ENCODE results near the gene INSRR.

The INSRR gene

GRCh38 chr1:156874572-156875340, 15.8 kb upstream of the INSRR start:
- no peak for DNase-seq (ENCODE audit: low read depth, low spot score)

- DNase-seq (ENCODE audit: low read depth, low spot score), result no peak
Observed at GRCh38 chr1:156874142-156874541, 15.2 kb upstream of the INSRR start.

DNA sequence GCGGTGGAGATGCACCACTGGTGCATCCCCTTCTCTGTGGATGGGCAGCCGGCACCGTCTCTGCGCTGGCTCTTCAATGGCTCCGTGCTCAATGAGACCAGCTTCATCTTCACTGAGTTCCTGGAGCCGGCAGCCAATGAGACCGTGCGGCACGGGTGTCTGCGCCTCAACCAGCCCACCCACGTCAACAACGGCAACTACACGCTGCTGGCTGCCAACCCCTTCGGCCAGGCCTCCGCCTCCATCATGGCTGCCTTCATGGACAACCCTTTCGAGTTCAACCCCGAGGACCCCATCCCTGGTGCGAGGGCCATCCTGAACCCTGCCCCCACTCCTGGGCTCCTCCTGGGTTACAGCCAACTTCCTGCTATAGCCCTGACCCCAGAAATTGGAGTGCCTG, 14.7 kb upstream of the INSRR start:
- no peak for DNase-seq (ENCODE audit: low read depth, low spot score)

DNA sequence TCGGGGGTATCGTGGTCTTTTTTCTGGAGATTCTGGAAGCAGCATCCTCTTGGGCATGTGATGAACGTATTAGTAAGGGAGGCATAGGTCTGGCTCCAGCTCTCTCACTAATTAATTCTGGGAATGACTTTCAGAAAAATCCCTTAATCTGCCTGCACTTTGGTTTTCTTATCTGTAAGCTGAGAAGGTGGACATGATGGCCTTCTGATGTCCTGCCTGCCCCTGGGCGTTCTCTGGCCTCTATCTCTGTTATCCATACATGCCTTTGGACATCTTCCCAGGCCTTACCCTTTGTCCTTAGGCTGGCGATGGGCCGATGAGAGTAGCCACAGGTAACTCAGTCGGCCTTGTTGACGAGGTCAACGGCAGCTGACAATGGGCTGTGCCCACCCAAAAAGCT, 10.5 kb upstream of the INSRR start:
- DNase-seq (ENCODE audit: low read depth, low spot score), result no peak

DNA sequence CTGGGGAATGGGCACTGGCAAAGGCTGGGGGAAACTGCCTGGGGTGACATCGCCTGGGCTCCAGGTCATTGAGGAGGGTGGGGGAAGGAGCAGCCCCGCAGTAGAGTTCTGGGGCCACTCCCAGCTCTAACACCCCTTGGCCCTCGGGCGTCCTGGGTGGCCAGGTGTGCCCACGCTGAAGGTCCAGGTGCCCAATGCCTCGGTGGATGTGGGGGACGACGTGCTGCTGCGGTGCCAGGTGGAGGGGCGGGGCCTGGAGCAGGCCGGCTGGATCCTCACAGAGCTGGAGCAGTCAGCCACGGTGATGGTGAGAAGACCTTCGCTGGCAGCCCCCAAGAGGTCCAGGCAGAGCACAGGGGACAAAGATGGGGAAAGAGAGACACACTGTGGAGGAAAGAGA, 9.4 kb upstream of the INSRR start:
- DNase-seq (ENCODE audit: low read depth, low spot score), result no peak

GRCh38 chr1:156866249-156866909, 7.5 kb upstream of the INSRR start:
- no peak for DNase-seq (ENCODE audit: low read depth, low spot score)

GRCh38 chr1:156865865-156866248, 6.9 kb upstream of the INSRR start:
- DNase-seq (ENCODE audit: low read depth, low spot score), result no peak

DNA sequence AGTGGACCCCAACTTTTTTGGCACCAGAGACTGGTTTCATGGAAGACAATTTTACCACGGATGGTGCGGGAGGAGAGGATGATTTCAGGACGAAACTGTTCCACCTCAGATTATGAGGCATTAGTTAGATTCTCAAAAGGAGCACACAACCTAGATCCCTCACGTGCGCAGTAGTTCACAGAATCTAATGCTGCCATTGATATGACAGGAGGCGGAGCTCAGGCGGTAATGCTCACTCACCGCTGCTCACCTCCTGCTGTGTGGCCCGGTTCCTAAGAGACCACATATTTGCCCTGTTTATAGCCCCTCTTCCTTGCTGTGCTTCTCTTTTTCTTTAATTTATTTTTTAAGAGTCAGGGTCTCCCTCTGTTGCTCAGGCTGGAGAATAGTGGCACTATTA, 6.3 kb upstream of the INSRR start:
- no peak for DNase-seq (ENCODE audit: low read depth, low spot score)

GRCh38 chr1:156864796-156865195, 5.9 kb upstream of the INSRR start:
- no peak for DNase-seq (ENCODE audit: low read depth, low spot score)

- no peak for DNase-seq (ENCODE audit: low read depth, low spot score)
Observed at GRCh38 chr1:156863631-156864030, 4.7 kb upstream of the INSRR start.

DNA sequence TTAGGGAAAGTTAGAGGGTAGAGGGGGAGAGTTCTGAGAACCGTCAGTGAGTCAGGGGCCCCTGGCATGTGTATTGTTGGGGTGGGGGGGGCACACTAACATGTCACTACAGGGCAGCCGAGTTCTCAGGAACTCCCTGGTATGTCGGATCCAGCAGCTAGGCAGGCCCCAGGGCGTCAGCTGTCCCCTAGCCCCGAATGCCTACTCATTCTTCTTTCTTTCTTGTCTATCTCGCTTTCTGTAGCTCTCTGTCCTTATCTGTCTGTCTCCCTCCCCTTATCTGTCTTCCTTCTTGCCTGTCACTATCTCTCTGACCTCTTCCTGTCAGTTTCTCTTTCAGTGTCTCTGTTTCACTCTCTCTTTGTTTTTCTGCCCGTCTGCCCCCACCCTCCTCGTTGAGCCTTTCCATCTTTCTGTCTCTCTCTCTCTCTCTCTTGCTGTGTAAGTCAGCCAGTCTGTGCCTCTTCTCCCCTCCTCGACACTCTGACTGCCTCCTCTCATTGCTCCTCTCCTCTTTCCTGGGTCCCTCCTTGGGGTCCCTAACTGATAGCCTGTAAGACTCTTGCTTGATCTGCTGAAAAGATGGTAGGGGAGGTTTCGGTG, 4.2 kb upstream of the INSRR start:
- no peak for DNase-seq (ENCODE audit: low read depth, low spot score)

DNA sequence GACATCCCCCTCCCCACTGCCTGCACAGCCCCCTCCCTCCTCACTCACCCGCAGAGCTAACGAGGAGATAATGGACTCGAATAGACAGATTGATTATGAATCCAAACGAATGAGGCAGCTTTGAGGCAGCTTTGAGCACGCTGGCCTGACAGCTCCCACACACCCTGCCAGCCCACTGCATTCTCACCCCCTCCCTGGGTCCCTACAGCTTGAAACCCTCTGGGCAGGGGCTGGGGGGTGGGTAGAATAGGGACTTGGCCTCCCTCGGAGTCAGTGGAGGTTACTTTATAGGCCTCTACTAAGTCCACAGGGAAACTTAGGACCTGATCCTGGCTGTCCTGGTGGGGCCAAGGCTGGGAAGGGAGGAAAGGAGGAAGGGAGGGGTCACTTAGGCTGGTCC, 3.7 kb upstream of the INSRR start:
- DNase-seq (ENCODE audit: low read depth, low spot score), result no peak

DNA sequence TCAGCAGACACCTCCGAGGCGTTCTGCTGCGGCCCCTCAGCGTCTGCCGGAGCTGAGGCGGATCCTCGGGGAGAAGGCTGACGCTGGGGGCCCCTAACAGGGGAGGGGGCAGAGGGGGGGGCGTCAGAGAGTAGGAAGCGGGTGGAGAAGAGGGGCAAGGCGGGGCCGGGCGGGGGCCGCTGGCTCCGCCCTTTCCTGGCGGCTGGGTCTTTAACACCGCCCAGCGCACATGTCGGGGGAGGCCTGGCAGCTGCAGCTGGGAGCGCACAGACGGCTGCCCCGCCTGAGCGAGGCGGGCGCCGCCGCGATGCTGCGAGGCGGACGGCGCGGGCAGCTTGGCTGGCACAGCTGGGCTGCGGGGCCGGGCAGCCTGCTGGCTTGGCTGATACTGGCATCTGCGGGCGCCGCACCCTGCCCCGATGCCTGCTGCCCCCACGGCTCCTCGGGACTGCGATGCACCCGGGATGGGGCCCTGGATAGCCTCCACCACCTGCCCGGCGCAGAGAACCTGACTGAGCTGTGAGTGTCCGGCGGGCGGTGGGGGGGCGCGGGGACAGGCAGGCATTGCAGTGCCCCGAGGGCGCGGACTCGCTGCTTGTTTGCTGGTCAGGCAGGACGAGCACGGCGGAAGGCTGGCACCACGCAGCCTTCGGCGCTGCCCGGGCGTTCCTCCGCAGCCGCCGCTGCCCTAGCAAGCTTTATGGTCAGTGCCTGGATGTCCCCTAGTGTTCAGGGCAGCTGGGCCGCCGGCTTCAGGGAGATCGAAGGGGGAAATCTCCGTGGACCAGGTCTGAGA, 1.9 kb upstream of the INSRR start, which contains the start of gene NTRK1:
Gene NTRK1 (plus strand): TSS at position 238 of the 796 bp plus-strand sequence. CDS start 70 bp downstream, at position 308.
- no peak for DNase-seq (ENCODE audit: low read depth, low spot score)

GRCh38 chr1:156860113-156860627, 1.3 kb upstream of the INSRR start:
- DNase-seq (ENCODE audit: low read depth, low spot score), result no peak

DNA sequence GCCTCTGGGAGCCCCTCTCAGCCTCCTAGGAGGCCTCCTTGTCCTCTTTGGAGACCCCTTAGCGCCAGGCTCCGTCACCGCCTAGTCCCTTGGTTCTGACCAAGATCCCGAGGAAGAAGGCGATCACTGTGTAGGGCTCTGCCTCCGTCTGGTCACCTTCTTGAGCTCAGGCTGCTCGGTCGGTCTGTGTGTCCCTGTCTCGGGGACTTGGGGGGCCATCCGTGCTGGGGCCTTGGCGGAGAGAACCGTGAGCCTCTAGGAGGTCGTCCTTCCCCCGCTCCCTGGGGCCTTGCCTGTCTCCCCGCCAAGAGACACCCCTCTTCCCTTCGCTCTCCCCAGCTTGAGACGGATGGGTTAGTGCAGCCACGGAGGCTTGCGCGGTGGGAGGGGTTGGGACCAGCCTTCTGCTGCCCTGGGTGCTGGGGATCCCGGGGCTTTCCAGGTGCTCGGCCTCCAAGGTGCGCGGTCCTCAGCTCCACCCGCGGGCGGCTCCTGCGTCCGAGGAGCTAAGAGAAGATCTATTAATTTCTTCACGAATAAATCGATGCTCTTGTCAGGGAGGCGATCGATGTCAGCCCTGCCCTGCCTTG, 701 bp upstream of the INSRR start:
- DNase-seq (ENCODE audit: low read depth, low spot score), result no peak

GRCh38 chr1:156858555-156858956, 361 bp downstream of the INSRR start:
- DNase-seq (ENCODE audit: low read depth, low spot score), result no peak

DNA sequence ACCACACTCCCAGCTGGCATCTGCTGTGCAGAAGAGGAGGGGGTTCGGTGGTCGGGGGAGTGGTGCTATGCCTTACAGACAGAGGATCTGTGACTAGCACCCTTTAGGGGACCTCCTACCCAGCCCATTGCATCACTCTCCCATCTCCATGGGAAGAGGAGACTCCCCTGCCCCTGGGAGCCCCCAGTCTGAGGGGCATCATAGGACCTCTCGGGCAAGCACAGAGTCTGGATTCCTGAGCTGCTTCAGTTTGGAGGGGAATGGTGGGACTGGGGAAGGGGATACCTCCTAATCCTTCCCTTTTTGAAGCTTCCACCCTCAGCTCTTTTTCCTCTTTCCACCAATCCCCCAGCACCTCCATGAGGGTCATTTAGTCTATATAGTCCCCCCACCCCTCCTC, 1.4 kb downstream of the INSRR start:
- DNase-seq (ENCODE audit: low read depth, low spot score), result no peak

DNA sequence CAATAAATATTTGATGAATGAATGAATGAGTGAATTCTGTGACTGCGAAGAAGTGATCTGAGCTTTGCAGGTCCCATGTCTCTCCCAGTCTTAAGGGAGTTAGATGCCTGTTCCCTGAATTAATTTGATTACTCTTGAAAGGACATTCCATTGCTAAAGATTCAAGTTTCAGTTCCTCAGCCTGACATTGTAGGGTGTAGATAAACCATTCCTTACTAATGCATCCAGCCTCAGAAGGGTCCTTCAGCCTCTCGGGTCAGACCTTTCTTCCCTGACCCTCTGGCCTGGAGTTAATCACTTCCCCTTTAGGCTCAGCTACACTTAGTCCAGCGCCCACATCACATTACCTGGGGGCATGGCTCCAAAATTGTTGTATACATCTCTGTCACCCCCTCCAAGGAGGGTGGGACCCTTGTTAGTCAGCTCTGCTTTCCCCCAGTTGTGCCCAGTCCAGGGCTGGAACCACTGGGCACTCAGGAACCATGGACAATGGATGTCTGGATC, 2.6 kb downstream of the INSRR start:
- no peak for DNase-seq (ENCODE audit: low read depth, low spot score)

DNA sequence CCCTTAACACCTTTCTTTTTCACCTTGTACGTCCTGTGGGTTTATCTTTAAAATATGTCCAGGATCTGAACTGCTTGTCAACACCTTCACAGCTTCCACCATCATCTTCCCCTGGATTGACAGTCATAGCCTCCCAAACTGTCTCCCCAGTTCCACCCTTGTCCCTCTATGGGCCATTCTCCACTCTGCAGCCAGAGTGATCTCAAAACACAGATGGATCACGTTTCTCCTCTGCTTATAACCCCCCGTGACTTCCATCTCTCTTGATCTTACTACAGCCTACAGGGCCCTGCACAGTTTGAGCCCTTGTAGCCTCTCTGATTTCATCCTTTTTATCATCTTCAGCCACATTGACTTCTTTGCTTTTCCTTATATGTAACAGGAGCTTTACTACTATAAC, 4.3 kb downstream of the INSRR start:
- DNase-seq (ENCODE audit: low read depth, low spot score), result no peak

GRCh38 chr1:156853761-156854160, 5.2 kb downstream of the INSRR start:
- DNase-seq (ENCODE audit: low read depth, low spot score), result no peak

DNA sequence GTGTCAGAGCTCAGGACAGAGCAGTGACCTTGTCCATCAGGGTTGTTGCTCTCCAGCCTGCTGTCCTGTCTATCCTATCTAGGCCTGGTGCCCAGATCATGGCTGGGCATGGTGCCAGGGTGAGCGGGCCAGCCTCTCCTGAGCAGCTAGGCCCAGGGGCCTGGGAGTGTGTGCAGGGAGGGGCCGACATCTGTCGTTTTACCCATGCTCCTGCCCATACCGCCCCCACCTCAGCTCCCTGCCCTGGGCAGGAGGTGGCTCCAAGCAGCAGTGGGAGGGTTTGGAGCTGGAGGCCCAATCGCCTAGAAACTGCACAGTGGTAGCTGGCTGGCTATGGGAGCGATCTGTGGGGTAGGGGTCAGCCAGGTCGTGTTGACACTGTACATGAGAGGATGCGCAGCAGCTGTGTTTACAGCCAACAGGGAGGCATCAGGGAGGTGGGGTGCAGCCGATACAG, 6.5 kb downstream of the INSRR start:
- DNase-seq (ENCODE audit: low read depth, low spot score), result no peak
